Esophagus mucosa (tissue), 1 donor: ENCODE results near the gene CXCL1. TPM values are rescaled to one million over a fixed set of nuclear protein-coding genes. Genes with fewer than 3 reads are reported as not detected.
"Not testable (repeated sequence)": the region's sequence is repeated elsewhere in the genome, so short reads cannot be mapped to it uniquely, and the experiment has no call there.

ENCODE experiments used
- ATAC-seq: fragments of 200-7000 bp; cut with Tn5 transposase; one replicate; pipeline ENCODE4 v1.9.1; 2020
- total RNA-seq: library from RNA; stranded (reverse); gene quantifications from one replicate; pipeline ENCODE4 v1.2.4, GENCODE V29; 2023
- donor health status: DM: yes; HTN: yes; CAD: no.

CXCL1 gene
- total RNA-seq, 1 donor from 2014 or later: 22.9 TPM

DNA sequence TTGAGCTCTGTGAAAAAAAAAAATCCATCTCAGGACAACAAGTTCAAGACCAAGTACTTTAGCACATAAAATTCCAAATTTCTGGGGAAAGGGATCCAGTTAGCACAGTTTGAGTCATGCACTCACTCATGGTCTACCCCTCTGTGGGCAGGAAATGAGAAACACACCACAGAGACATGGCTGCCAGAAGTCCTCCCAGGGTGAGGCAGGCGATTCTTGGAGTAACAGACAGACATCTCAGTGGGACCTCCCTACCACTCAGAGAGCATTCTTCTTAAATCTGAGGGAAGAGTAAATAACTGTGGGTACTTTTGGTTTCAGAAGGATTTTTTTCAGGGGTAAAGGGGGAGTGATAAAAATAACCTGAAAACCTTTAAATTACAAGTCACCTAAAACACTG is 14.1 kb downstream of the CXCL1 start:
- ATAC-seq: no peak

DNA sequence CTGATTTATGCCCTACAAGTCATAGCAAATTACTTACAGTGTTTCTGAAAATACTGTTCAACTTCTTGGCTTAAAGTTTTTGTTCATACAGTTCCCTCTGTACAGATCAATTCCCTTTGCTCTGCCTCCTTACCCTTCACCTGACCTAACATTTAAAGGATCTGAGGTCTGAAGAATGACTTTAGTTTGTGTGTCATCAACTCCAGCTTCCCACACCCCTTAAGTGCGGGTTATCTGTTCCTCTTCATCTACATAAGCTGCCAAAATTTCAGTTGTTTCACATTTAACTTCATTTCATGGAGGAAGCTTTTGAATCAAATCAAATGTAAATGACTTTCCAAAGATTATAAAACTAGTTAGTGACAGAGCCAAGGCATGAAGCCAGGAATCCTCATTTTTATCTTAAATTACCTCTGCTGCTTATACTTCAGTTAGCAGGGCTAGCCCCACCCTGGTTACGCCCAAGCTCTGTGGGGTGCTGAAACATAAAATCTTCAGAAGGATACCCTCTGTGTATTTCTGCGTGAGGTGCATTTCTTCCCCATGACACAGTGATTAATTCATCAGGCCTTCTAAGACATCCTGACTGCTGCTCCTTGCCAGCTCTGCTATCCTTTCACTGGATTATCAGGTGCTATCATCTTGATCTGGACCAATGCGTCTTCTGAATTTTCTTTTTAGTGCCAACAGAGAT is 16.5 kb downstream of the CXCL1 start:
- ATAC-seq: no peak

DNA sequence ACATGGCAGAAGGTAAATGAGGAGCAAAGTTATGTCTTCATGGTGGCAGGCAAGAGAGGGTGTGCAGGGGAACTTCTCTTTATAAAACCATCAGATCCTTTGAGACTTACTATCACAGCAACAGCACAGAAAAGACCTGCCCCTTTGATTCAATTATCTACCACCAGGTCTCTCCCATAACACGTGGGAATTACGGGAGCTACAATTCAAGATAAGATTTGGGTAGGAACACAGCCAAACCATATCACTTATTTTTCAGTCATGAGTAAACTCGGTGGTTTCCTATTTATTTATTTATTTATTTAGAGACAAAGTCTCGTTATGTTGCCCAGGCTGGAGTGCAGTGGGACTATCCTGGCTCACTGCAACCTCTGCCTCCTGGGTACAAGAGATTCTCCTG is 22.1 kb downstream of the CXCL1 start:
- no peak for ATAC-seq

DNA sequence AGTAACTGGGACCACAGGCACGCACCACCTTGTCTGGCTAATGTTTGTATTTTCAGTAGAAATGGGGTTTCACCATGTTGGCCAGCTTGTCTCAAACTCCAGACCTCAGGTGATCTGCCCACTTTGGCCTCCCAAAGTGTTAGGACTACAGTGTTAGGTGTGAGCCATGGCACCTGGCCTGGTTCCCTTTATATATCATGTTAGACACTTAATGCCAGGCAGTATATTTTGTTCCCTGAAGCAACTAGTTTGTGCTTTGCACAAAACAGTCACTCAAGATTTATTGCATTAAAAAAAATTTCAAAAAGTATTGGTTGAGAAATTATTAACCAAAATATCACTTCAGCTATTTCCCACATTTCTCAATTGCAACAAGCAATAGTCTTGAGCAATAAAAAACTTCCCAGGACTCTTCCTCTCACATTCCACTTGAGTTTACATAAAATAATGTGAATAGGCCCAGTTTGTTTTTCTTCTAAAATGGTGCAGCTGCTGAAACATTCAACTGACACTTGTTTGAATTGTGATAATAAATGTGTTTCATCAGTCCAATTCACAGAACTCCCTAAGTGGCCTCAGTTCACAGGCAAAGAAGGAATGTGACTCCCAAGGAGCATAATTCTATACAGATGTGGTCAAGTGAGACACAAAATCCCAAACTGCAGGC is 22.7 kb downstream of the CXCL1 start:
- no peak for ATAC-seq

DNA sequence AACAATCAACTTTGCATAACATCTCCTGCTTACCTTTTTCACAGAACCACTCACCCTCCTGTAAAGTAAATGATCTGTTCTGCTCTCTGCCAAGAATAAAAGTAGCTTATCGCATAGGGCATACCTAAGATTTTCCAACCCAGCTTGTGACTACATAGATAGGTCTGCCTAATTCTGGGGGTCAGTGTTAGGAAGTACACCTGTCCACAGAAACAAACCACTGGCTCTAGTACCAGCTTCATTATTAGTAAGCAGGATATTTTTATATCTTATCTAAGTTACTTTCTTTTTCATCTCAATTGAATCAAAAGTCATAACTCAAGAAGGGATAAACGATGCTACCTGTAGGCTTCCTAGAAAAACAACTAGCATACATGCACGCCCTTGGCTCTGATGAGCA is 23.8 kb downstream of the CXCL1 start:
- ATAC-seq: no peak

DNA sequence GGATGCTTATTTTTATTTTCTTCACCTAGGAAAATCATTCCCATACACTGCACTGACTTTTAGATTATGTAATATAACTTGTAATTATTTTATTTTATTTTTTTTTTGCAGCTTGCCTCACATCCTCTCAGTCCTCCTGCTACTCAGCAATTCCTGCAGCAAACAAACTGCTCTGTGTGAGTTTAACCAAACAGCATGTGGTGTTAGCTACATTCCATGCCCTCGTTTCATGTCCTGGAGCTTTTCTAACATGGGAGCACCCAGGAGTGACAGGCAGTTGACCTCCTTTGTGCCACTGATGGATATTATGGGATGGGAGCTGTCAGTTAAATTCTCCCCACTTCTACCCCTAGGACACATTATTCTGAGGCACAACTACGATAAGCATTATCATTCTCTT is 24.8 kb downstream of the CXCL1 start:
- ATAC-seq: no peak

DNA sequence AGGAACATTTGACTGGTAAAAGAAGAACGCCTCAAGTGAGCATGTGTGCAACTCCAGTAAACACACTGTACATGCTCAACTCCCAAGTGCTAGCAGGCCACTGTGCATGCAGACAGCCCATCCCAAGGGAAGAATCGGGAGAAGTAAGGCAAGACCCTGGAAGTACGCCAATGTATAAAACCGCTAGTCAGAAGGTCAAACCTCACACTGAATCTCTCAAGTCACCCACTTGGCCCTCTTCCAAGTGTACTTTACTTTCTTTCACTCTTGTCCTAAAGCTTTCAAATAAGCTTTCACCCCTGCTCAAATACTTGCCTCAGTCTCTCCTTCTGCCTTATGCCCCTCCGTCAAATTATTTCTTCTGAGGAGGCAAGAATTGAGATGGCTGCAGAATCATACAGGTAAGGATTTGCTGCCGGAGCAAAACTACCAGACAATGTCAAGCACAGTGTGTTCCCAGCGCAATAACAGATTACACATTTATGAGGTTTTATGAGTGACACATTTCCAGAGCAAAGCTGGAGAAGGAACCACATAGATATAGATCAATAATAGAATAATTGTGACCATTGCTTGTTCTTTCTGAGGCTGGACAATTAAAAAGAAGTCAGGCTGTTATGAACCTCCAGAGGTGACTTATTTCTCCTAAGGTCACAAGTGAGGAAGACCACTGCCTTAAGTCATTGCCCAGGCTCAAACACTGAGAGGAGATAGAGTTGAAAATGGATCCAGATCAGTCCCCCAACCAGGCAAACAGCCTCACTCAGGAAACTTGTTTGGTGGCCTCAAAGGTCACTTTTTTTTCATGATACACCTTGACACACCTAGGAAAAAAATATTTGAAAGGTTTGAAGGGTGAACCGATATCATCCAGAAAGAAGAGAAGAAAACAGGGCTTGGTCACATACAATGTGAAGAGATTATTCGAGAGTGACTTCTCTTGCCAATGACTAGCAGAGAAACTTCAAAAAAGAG is 26.3 kb downstream of the CXCL1 start:
- no peak for ATAC-seq

DNA sequence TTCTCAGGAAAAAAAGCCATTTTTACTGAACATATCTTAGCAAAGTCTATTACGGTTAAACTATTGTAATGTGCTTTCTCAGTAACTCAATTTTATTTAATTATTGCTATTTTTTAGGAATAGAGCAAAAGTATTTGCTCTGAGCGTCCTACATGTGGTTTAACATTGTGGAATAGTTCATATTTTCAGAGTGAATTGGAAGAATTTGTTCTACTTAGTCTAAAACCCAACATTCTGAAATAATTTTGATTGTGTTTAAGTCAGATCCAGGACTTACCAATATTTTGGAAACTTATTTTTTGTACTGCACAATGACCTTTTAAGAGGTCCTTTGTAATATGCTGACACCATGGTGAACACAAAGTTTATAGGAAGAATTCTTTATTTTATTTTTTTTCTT is 27.2 kb downstream of the CXCL1 start:
- ATAC-seq: no peak

DNA sequence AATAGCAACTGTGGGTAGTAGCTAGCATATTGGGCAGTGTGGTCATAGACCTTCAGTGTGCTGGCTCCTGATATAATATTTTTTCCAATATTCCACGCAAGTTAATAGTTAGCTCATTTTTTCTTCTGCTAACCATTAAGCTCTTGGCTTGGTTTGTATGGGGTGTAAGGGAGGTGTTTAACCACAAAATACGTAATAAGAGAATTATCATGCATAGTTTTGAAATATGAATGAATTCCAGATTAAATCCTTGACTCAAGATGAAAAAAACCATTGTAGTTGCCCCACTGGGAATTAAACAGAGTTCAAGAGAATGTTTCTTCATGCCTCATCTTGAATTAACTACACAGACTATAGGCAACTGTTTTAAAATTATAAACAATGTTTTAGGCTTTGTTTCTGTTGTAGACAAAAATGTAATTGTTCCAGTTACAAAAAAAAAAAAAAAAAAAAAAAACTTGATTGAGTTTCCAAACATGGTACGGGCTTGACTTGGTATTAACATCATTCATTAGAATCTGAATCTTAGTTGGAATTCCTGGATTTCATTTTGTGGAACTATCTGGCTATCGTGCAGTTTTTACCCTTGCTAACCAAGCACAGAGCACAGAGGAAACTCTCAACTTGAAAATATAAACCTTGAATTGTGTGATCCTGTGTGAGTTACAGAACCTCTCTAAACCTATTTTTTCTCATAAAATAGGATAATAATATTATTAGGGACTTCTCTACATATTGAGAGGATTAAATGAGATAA is 28.4 kb downstream of the CXCL1 start:
- no peak for ATAC-seq

DNA sequence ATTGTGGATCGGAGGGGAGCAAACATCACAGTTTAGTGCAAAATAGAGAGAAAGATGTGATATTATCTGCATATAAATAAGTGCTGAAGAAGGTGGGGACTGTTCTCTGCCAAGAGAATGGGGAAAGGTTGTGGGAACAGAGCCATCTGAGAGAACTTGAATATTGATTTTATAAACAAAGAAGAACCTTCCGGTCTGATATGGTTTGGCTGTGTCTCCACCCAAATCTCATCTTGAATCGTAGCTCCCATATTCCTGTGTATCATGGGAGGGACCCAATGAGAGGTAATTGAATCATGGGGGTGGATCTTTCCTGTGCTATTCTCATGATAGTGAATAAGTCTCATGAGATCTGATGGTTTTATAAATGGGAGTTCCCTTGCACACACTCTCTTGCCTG is 30.1 kb downstream of the CXCL1 start:
- ATAC-seq: not testable (repeated sequence)

DNA sequence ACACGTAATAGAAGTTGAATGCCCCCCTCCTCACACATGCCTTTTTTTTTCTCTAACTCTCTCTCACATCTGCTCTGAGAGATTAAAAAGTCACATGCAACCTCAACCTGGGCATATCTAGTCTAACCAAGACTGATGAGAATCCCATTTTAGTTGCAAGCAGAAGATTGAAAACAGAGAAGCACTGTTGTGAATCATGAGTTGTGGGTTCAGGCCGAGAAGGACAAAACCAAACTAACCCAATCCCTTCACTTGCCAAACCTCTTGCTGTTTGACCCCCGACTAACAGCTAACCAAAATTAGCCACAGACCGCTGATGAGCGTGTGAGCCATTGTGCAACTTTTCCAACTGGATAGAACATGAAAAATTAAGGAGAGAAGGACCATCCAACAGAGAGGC is 31.8 kb downstream of the CXCL1 start:
- no peak for ATAC-seq

DNA sequence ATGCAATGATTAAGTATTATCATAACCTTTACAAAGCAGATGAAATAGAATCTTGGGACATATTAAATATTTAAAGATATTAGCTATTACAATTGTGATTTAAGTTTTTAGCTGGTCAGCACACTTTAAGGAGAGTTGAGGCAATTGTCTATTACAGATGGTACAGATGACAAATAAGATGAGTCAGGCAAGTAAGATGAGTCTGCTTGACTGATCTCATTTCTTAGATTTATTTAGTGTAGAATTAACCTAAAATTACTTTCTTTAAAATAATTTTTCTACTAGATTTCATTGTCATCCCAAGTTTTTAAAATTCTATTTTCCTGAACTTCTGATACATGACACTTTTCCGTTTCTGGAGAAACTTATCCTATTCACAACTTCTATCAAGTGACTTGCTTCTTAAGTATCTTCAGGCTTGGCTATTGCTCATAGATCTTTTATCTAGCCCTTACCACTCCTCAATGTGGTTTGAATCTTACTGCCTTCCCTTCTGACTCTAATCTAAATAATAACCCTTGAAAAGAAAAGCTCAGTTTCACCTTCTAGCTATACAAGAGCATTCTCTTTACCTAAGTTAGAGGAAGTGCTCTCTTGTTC is 32.9 kb downstream of the CXCL1 start:
- no peak for ATAC-seq

DNA sequence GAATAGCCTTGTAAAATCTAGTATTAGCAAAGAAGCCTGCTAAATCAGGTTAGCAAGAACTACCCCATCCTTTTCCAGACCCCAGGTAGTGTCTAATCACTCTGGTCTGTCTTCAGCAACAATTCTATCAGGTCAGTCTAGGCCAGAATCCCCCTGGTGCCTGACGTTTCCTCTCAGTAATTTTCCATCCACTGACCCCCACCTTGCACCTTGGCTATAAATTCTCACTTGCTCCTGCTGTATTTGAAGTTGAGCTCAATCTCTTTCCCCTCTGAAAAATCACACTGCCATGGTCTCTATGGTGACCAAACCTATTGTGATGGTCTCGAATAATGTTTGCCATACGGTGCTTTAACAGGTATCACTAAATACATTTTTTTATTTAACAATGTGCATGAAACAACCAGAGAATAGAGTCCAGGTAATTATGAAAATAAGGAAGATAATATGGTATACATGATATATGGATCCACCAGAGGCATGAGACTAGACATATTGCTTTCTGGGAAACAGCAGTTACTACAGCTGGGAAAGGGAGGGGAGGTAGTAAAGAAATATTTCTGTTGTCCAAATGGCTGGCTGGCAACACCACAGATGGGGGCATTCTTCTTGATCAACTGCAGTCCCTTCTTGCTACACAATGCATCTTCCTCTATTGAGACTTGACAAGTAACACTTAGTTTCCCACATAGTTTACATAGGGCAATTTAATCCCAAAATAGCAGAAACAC is 33.8 kb downstream of the CXCL1 start:
- no peak for ATAC-seq

DNA sequence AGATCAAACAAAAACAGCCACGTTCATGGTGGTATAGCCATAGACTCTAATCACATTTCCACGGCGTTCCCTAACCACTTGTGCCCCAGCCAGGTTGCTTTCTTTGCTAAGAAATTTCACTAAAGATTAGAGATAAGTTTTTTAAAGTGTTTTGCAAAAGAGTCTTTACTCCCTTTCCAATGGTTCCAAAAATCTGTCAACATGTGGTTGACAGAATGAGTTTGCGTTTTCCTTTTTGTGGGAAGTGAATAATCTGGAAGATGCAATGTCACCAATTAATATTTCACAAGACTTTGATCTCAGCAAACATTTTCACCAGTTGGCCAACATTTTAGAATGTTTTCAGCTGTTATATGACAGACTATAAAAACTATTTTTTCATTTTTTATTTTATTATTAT is 35.3 kb downstream of the CXCL1 start:
- no peak for ATAC-seq

DNA sequence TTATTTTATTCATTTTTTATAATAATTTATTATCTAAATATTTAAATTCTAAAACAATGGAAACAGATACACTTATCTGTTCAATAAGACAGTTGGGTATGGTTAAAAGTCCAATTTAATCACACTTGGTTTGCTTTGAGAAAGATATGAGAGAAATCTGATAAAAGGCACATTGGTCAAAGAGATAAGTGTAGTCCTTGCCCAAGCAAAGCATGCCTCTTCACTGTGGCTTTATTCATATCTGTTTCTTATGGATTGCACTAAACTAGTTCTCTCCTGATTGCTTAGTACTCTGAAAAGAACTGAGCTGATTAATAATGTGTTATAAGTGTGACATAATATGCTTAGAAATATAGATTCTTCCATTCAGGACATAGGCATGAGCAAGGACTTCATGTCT is 39.8 kb downstream of the CXCL1 start:
- no peak for ATAC-seq

DNA sequence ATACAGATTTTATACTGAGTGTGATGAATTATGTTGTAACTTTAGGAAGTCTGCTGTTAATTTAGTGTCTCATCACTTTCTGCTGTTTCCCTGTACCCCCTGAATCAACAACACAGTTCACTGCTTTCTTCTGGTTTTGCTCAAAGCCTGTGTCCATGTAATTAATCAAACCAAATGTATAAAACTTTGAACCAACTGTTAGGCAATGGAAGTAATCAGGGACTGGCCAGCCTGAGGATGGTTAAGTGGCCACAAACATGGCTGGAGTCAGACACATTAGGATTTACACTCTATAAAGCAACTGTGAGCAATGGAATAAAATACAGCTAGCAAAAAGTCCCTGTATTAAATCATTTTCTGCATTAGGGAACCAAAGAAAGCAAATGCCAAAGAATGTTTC is 42.6 kb downstream of the CXCL1 start:
- no peak for ATAC-seq

DNA sequence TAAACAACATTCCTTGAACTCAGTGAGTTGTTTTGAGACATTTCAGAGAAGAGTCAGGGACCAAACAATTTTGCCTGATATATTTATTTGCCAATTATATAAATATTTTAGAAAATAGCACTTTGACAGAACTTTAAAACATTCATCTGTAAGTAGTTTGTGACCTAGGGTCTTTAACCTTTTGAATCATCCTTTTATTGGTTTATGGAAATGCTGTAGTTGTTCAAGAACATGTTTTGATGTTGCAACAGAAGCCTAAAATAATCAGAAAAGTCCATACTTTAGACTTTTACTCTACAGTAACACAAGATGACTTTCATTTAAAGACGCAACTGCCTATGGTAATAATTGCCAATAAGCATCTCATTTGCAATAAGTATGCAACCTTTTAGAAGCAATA is 43.0 kb downstream of the CXCL1 start:
- ATAC-seq: no peak

DNA sequence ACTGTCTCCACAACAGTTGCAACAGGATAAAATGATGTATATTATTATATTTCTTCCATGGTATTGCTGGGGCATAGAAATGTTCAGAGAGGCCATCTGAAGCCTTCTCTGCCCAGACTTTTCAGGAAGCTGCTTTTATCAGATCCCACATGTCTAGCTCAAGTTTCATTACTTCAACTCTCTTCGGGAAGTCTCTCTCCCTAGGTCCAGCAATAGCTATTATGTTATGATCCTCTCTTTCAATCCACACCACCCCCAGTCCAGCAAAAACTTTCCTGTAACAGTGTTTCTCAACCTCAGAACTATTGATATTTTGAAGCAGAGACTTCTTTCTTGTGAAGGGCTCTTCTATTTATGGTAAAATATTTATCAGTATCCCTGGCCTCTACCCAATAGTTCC is 44.9 kb downstream of the CXCL1 start:
- ATAC-seq: no peak

DNA sequence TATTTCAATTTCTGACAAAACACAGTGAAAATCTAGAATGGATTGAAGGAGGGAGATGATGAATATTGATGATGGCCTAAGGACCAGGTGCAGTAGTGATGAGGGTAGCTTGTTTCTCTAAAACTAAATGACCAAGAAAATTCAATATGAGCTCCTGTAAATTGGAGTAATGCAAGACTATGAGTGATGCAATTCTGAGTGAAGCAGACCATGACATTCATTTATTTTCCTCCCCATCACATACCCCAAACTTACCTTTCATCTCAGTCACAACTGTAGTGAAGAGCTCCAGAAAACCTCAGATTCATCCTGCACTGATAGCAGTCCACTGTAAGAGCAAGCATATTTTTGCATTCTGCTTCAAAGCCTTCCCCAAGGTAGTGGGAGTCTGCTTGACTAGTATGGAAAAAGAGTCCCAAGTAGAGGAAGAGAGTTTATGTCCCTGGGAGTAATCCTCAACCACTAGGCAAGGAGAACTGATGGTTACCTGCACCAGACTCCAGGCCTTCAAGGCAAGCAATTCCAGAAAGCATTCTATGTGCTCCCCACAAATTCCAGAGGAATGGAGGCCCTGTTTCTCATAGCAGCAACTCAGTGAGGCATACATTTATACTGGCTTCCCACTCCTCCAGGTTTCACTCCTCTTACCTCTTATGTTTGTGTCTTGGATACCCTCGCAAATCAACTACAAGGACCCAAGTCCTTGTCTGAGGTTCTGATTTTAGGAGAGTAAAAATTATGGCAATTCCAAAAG is 47.2 kb downstream of the CXCL1 start:
- no peak for ATAC-seq

DNA sequence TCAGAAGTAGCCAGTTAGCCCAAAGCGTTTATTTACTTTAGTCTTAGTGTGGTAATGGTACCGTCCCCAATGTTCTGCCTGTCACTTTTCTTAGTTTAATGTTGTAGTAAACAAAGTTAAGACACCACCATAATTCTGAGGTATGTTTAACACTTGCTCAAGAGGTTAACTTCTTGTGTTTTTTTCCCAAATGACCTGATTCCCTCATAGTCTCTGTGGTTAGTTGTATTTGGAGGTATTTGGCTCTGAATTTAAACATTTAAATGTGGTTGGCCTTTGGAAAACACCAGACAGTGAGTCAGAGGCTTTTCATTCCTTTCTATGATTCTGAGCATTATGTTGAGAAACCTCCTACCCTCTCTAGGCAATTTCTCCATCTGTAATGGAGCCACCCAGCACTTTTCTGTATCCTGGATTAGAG is 47.9 kb downstream of the CXCL1 start:
- ATAC-seq: peak; percentile 55

DNA sequence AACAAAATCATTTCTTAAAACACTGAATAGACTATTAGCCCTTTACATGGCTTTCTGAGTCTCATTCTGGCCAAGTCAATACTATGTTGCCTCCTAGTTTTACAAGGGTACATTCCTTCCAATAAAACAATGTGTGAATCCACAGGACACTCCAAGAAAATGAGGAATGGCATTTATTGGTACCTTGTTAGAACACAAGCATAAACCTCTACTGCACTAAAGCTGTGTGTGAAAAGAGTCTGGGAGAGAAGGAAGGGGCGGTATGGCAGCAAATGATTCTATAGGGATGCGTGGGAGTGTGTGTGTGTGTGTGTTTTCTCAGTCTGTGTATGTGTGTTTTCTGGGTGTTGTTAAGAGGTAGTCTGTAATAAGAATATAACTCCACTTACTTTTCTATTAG is 48.9 kb downstream of the CXCL1 start:
- no peak for ATAC-seq
